ENCODE measurements around the gene KCTD5.

DNA sequence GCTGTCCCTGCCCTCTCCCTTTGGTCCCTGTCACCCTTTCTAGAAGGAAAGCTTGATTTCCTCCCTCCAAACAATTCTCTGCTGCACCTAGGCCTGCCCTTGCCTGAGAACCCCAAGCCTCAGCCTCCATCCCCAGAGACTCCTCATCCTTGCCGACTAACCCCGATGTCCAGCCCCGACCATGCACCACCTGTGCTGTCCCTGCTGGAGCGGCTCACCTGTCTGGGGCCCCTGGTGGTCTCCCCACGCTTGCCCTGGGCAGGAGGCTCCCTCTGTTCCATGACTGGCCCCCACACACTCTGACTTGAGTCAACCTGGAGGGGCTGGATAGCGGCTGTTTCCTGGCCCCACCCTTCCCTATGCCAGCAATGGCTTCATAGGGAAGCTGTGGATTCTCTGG, 58.2 kb downstream of the KCTD5 start:
- TF ChIP-seq CHD2 (IDR thresholded peaks at IDR 0.05; ENCODE audit: low read length) (no peak), TAF1 (IDR thresholded peaks at IDR 0.05; ENCODE audit: low read depth, low read length) (no peak), POLR2A (IDR thresholded peaks at IDR 0.05; ENCODE audit: control extremely low read depth in 1 of 2, low read depth in 2 of 2, low read length in 2 of 2) (no peak), POLR2AphosphoS5 (IDR thresholded peaks at IDR 0.05; ENCODE audit: low read depth, low read length) (no peak), CEBPB (IDR thresholded peaks at IDR 0.05; ENCODE audit: low read depth, low read length) (no peak), EZH2 (IDR thresholded peaks at IDR 0.05; ENCODE audit: low read depth, low read length, severe bottlenecking) (no peak), BACH1 (IDR thresholded peaks at IDR 0.05; ENCODE audit: low read length) (no peak)
- TF ChIP-seq, protein P1, sequence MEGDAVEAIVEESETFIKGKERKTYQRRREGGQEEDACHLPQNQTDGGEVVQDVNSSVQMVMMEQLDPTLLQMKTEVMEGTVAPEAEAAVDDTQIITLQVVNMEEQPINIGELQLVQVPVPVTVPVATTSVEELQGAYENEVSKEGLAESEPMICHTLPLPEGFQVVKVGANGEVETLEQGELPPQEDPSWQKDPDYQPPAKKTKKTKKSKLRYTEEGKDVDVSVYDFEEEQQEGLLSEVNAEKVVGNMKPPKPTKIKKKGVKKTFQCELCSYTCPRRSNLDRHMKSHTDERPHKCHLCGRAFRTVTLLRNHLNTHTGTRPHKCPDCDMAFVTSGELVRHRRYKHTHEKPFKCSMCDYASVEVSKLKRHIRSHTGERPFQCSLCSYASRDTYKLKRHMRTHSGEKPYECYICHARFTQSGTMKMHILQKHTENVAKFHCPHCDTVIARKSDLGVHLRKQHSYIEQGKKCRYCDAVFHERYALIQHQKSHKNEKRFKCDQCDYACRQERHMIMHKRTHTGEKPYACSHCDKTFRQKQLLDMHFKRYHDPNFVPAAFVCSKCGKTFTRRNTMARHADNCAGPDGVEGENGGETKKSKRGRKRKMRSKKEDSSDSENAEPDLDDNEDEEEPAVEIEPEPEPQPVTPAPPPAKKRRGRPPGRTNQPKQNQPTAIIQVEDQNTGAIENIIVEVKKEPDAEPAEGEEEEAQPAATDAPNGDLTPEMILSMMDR (IDR thresholded peaks at IDR 0.05; ENCODE audit: control extremely low read depth in 1 of 3, insufficient read depth in 1 of 3, low read depth in 1 of 3, low read length in 3 of 3) = no peak
